ENCODE results near the gene EXOC6B. TPM values are rescaled to one million over a fixed set of nuclear protein-coding genes. Genes with fewer than 3 reads are reported as not detected.

Gene EXOC6B
- total and polyA plus RNA-seq, 5 experiments from 2014 or later: 3.3 to 20.1 (median 3.4) TPM

GRCh38 chr2:72712304-72712703, 113.5 kb downstream of the EXOC6B start:
- Mint-ChIP-seq H3K36me3 (peaks cover 12 to 62% (median 59%) of the 10 kb centered on the region in 3 donors), H3K4me3 (no peak overlapping the region), H3K9me3 (no peaks in the 10 kb centered on the region), H3K4me1 (peaks cover 0 to 5% (median 3%) of the 10 kb centered on the region in 4 donors), H3K27me3 (no peaks in the 10 kb centered on the region), H3K27ac (no peak overlapping the region)
- POLR2A ChIA-PET: no interaction called here
- DNase-seq: no peak
- no peak for ATAC-seq

- DNase-seq: no peak
- H3K36me3 Mint-ChIP-seq: peaks cover 17 to 61% (median 60%) of the 10 kb centered on the region in 3 donors
- H3K27me3 Mint-ChIP-seq: no peaks in the 10 kb centered on the region
- no peak for ATAC-seq
- H3K4me3 Mint-ChIP-seq: no peak overlapping the region
- peaks cover 0 to 2% (median 0%) of the 10 kb centered on the region in 9 donors for H3K9me3 Mint-ChIP-seq
- POLR2A ChIA-PET: no interaction called here
- H3K27ac Mint-ChIP-seq: no peak overlapping the region
- H3K4me1 Mint-ChIP-seq: peaks cover 0 to 5% (median 1%) of the 10 kb centered on the region in 4 donors
These were observed 115.2 kb downstream of the EXOC6B start for GRCh38 chr2:72710418-72711152.

GRCh38 chr2:72708236-72708635, 117.6 kb downstream of the EXOC6B start:
- H3K36me3 Mint-ChIP-seq: peaks cover 19 to 53% (median 52%) of the 10 kb centered on the region in 3 donors
- H3K27ac Mint-ChIP-seq: no peak overlapping the region
- no peak overlapping the region for H3K4me3 Mint-ChIP-seq
- H3K9me3 Mint-ChIP-seq: peaks cover 0 to 7% (median 3%) of the 10 kb centered on the region in 9 donors
- H3K4me1 Mint-ChIP-seq: peaks cover 0 to 5% (median 2%) of the 10 kb centered on the region in 4 donors
- no peaks in the 10 kb centered on the region for H3K27me3 Mint-ChIP-seq
- ATAC-seq (no peak), DNase-seq (no peak)
- POLR2A ChIA-PET: no interaction called here

- Mint-ChIP-seq H3K27me3 (no peaks in the 10 kb centered on the region), H3K9me3 (peaks cover 0 to 4% (median 0%) of the 10 kb centered on the region in 9 donors), H3K4me1 (no peaks in the 10 kb centered on the region), H3K4me3 (no peak overlapping the region), H3K27ac (no peak overlapping the region), H3K36me3 (peaks cover 7 to 40% (median 33%) of the 10 kb centered on the region in 3 donors)
- no peak for DNase-seq
- POLR2A ChIA-PET: no interaction called here
- ATAC-seq: no peak
These were observed 127.5 kb downstream of the EXOC6B start for GRCh38 chr2:72698300-72698699.

GRCh38 chr2:72696559-72696958, 129.3 kb downstream of the EXOC6B start:
- ATAC-seq: no peak

GRCh38 chr2:72695676-72696075, 130.2 kb downstream of the EXOC6B start:
- ATAC-seq: no peak
- H3K4me1 Mint-ChIP-seq: no peaks in the 10 kb centered on the region
- H3K36me3 Mint-ChIP-seq: peaks cover 7 to 51% (median 37%) of the 10 kb centered on the region in 3 donors
- POLR2A ChIA-PET: no interaction called here
- no peak for DNase-seq
- no peak overlapping the region for H3K4me3 Mint-ChIP-seq
- H3K27me3 Mint-ChIP-seq: no peaks in the 10 kb centered on the region
- H3K9me3 Mint-ChIP-seq: peaks cover 0 to 2% (median 0%) of the 10 kb centered on the region in 9 donors
- H3K27ac Mint-ChIP-seq: no peak overlapping the region

More at GRCh38 chr2:72696559-72696958, 129.3 kb downstream of the EXOC6B start:
- no peaks in the 10 kb centered on the region for H3K4me1 Mint-ChIP-seq
- POLR2A ChIA-PET: no interaction called here
- no peak overlapping the region for H3K4me3 Mint-ChIP-seq
- no peak for DNase-seq
- H3K27me3 Mint-ChIP-seq: no peaks in the 10 kb centered on the region
- peaks cover 0 to 4% (median 0%) of the 10 kb centered on the region in 9 donors for H3K9me3 Mint-ChIP-seq
- no peak overlapping the region for H3K27ac Mint-ChIP-seq
- H3K36me3 Mint-ChIP-seq: peaks cover 7 to 55% (median 39%) of the 10 kb centered on the region in 3 donors

GRCh38 chr2:72694715-72695496, 130.9 kb downstream of the EXOC6B start:
- Mint-ChIP-seq H3K36me3 (peaks cover 7 to 46% (median 35%) of the 10 kb centered on the region in 3 donors), H3K4me1 (no peaks in the 10 kb centered on the region), H3K27me3 (no peaks in the 10 kb centered on the region), H3K9me3 (peaks cover 0 to 2% (median 0%) of the 10 kb centered on the region in 9 donors), H3K4me3 (no peak overlapping the region), H3K27ac (no peak overlapping the region)
- ATAC-seq: no peak
- POLR2A ChIA-PET: no interaction called here
- DNase-seq: no peak

- POLR2A ChIA-PET: no interaction called here
- H3K4me1 Mint-ChIP-seq: peaks cover 0 to 2% (median 0%) of the 10 kb centered on the region in 4 donors
- H3K27me3 Mint-ChIP-seq: peaks cover 0 to 1% (median 0%) of the 10 kb centered on the region in 5 donors
- DNase-seq (no peak), ATAC-seq (no peak)
- no peak overlapping the region for H3K4me3 Mint-ChIP-seq
- no peak overlapping the region for H3K27ac Mint-ChIP-seq
- peaks cover 4 to 39% (median 25%) of the 10 kb centered on the region in 3 donors for H3K36me3 Mint-ChIP-seq
- H3K9me3 Mint-ChIP-seq: no peaks in the 10 kb centered on the region
These were observed 136.1 kb downstream of the EXOC6B start for GRCh38 chr2:72689579-72690195.

GRCh38 chr2:72685638-72686213, 140.1 kb downstream of the EXOC6B start:
- Mint-ChIP-seq H3K4me1 (peaks cover 0 to 2% (median 0%) of the 10 kb centered on the region in 4 donors), H3K27ac (no peak overlapping the region), H3K27me3 (peaks cover 0 to 1% (median 0%) of the 10 kb centered on the region in 5 donors), H3K36me3 (peaks cover 0 to 15% (median 8%) of the 10 kb centered on the region in 3 donors), H3K9me3 (no peaks in the 10 kb centered on the region), H3K4me3 (no peak overlapping the region)
- DNase-seq (no peak), ATAC-seq (no peak)
- POLR2A ChIA-PET: no interaction called here

GRCh38 chr2:72682061-72682460, 143.8 kb downstream of the EXOC6B start:
- POLR2A ChIA-PET: no interaction called here
- no peaks in the 10 kb centered on the region for H3K27me3 Mint-ChIP-seq
- H3K4me1 Mint-ChIP-seq: peaks cover 2 to 6% (median 3%) of the 10 kb centered on the region in 4 donors
- H3K4me3 Mint-ChIP-seq: no peak overlapping the region
- ATAC-seq (no peak), DNase-seq (no peak)
- no peak overlapping the region for H3K27ac Mint-ChIP-seq
- H3K36me3 Mint-ChIP-seq: peaks cover 0 to 24% (median 15%) of the 10 kb centered on the region in 3 donors
- H3K9me3 Mint-ChIP-seq: no peaks in the 10 kb centered on the region

- Mint-ChIP-seq H3K9me3 (no peaks in the 10 kb centered on the region), H3K4me3 (no peak overlapping the region), H3K27me3 (no peaks in the 10 kb centered on the region), H3K4me1 (peaks cover 2 to 7% (median 3%) of the 10 kb centered on the region in 4 donors), H3K36me3 (peaks cover 0 to 21% (median 11%) of the 10 kb centered on the region in 3 donors), H3K27ac (no peak overlapping the region)
- DNase-seq (no peak), ATAC-seq (no peak)
- POLR2A ChIA-PET: no interaction called here
These were observed 144.5 kb downstream of the EXOC6B start for GRCh38 chr2:72681016-72681995.

- H3K4me1 Mint-ChIP-seq: peaks cover 2 to 7% (median 3%) of the 10 kb centered on the region in 4 donors
- no peak overlapping the region for H3K4me3 Mint-ChIP-seq
- H3K36me3 Mint-ChIP-seq: peaks cover 0 to 13% (median 10%) of the 10 kb centered on the region in 3 donors
- DNase-seq: no peak
- no peak for ATAC-seq
- H3K27ac Mint-ChIP-seq: no peak overlapping the region
- H3K9me3 Mint-ChIP-seq: no peaks in the 10 kb centered on the region
- H3K27me3 Mint-ChIP-seq: no peaks in the 10 kb centered on the region
- POLR2A ChIA-PET: no interaction called here
These were observed 147.8 kb downstream of the EXOC6B start for GRCh38 chr2:72678024-72678423.

All from naive thymus-derived CD8-positive, alpha-beta T cell (primary cell).